HG02973 (cell line): Measurements from ENCODE around the gene GJD2.

Experiments used
- ATAC-seq: cut with Tn5 transposase; IDR thresholded peaks from one replicate; pipeline ENCODE4 v1.9.1; 2021; ENCODE audit warnings: moderate library complexity; ENCODE audit not compliant: unreplicated experiment

The GJD2 gene

GRCh38 chr15:34726406-34727100, 28.2 kb downstream of the GJD2 start:
- ATAC-seq, result no peak

DNA sequence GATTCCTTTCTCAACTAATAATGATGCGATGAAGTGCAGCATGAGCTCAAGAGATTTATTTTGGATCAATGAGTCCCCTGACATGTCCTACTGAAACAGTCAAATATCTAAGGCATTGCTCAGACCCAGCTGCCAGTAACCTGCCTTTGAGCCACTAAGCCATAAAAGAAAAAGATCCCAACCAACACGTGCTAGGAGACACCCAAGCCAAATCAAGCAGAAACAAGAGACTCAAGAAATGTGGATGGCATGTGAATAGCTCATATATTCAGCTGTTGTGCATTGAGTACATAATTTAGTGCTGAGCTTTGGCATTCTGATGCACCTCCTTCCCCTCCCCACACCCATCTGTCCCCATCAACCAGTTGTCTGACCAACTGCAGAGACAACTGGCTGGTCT, 29.2 kb downstream of the GJD2 start:
- ATAC-seq, result no peak

GRCh38 chr15:34724481-34724880, 30.3 kb downstream of the GJD2 start:
- no peak for ATAC-seq

DNA sequence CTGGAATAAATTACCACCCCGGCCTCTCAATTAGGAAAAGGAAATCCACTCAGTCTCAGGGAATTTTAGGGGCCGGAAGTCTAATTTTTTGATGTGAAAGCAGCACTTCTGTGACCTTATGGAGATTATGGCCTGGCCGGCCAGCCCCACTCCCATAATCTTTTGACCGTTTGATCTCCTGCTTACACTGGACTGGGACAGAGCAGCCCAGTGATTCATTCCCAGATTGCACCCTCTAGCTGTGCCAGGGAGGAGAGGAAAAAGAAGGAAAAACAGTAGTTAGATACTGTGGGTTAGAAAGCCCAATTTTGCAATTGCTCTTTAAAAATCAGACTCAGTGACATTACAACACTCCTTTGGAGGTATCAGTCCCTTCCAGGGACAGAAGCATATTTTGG, 32.4 kb downstream of the GJD2 start:
- no peak for ATAC-seq

DNA sequence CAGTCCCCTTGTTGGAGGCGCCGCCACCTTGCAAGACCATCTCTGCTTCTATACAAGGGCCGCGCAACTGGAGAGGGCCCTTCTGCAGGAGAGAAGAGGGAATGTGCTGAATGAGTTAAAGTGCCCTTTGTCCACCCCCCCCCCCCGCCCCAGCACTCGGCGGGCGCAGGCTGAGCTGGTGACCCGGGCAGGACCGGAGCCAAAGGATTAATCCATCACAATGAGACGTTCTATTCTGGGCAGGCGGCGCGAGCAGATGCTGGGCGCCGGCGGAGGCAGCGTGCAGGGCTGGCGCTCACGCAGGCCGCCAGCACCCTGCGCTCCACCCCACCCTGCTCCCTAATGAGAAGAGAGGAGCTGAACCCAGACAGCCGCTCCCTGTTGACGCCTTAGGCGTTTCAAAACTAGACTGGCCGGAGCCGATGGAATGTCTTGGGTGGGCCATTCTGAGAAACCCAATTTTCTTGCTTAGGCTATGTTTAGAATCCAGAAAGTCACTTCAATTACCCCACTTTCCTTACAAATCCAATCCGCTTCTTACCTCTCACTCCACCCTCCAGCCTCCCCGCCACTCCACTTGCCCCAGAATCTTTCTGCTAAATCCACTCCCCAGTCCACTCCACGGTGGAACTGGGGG, 32.9 kb downstream of the GJD2 start:
- ATAC-seq, result no peak

GRCh38 chr15:34721157-34721801, 33.5 kb downstream of the GJD2 start:
- no peak for ATAC-seq

GRCh38 chr15:34719695-34720094, 35.1 kb downstream of the GJD2 start:
- no peak for ATAC-seq

DNA sequence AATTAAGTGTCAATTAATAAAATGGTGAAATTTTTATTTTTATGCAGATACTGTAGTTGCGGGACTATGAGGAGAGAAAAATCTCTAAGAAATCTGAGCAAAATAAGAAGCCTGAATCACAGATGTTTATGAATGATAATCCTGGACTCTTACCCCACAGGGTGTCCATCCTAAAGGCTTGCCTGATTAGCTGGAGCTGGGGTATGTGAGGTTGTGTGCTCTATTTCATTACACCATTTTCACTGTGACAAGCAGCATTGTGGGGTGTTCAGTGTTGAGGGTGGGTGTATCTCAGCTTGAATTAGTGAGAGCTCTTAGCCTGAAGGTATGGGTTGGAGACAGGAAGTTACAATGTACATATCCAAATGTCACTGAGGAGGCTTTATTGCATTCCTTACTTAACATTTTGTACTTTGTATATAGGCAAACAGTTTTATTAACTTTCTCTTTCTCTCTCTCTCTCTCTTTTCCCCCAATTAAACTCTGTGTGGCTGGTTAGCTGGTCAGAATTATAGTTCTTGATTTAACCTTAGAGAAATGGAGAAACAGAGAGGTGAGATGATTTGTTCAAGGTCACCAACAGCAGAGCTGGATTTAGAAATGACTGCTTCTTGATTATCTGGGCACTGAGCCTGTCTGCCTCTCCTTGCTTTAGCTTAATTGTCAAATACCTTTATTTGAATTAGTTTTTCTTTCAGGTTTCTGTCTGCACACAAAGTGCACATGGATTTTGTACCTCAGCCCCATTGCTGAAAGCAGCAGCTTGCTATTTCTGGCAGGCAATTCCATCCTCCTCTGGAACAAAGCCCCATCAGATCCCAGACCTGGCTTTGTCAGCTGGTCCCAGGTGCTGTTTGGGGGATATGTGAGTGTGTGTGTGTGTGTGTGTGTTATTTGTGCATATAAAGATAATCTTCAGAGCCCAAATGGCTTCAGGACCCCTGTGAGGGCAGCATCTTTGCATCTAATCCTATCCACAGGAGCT, 35.8 kb downstream of the GJD2 start:
- no peak for ATAC-seq

DNA sequence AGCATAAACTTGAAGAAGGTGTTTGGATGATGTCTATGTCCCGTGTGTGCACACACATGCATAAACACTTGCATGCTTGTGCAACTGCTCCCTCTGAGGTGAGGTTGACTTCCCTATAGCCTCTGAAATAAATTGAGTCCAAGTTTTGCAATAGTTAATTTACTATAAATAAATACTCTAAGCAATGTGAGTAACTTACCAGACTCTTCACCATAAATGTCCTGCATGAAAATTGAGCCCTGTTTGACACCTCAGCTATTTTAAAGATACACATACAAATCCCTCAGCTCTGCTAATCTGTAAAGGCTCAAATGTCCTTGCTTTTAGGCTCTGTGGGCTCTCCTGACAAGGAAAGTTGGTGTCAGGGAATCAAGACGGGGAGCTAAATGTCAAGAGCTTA, 37.1 kb downstream of the GJD2 start:
- no peak for ATAC-seq

DNA sequence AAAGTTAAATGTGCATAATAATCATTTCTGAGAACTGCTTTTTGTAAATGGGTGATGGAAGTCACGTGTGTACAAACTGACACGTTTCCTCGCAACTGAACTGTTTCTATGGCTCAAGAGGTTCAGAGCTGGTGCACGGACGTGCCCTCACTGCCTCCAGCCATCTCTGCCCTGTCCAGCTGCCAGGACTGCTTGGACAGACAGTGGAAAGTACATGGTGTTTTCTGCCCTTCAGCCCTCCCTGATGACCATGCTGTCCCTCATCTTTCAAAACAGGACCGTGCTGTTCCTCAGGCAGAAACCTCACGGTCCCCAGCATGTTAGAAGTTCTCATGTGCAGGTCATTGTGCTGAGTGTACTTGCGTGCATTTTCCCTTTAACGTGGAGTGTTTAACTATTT, 38.7 kb downstream of the GJD2 start:
- ATAC-seq, result no peak

DNA sequence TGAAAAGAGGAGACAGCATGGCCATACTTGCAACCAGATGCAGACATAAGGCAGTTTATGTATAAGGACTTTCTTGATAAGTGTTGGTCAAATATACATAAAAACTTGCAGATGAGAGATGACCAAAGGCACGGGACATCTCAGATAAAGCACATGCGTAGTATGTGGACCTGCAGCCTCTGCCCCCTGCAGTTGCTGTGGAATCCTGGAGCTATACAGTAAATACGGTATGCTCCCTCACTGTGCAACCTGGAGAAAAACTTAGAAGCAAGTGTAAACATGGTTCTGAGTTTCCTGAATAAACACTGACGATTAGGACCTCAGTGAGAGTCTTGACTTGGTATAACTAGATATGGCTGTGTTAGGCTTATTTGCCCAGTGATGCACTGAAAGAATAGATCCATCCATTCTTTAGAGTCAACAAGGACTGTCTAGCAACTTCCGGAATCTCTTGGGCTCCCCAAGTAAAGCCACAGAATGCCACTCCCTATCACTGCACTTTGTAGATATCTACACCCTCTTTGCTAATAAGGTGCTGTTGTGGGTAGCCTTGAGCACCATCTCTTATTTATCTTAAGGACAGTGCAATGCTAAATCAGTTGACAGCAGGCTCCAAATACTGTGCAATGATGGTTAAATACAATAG, 40.2 kb downstream of the GJD2 start:
- ATAC-seq, result no peak

DNA sequence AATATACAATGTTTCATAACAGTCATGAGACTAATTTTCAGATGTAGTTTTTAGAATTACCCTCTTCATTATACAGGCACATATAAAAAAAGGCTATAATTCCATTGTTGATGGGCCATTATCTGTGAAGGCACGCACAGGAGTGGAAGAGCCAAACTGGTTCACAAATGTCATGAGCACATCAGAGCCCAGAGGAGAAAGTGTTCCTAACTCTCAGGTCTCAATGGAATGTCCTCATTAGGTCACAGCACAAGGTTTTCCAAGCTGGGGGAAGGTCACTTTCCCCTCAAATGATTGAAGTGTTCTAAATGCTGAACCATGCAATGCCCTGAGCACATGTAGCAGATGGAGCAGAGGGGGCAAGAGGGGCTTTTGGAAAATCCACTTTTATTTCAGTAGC, 41.2 kb downstream of the GJD2 start:
- no peak for ATAC-seq

DNA sequence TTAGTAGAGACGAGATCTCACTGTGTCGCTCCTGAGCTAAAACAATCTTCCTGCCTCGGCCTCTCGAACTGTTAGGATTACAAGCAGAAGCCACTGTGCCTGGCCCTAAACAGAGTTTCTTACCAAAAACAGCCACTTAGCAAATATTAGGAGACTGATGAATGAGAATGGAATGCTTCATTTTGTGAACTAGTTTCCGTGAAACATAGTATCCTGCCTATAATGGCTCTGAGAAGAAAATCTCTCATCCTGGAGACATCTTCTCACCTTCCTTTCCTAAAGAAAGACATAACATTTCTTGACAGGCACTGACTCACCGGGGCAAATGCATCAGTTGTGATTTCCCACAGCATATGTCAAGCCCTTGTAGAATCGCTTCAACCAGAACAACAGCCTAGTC, 44.9 kb downstream of the GJD2 start:
- no peak for ATAC-seq

DNA sequence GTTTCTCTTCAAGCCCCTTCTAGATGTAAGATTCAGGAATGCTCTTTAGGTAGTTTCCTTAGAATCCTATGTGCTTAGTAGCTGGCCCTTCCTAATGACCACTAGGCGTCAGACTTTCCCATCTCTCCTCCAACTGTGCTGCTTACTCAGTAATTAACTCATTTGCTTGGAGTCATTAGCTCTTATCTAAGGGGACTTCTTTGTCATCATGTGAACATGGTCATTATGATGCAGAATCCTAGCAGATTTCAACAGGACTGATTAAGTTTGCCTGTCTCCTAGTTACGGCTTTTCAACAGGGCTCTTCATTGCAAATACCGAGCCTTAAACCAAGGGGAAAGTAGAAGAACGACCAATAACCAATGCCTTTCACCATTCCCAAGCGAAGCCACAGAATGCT, 46.4 kb downstream of the GJD2 start:
- no peak for ATAC-seq

GRCh38 chr15:34701536-34701935, 53.3 kb downstream of the GJD2 start:
- no peak for ATAC-seq
